Skeletal muscle tissue (tissue), 4 donors: ENCODE results near the gene DTHD1. TPM values are rescaled to one million over a fixed set of nuclear protein-coding genes. Genes with fewer than 3 reads are reported as not detected.

Experiments used
- H3K27ac ChIP-seq: one replicate; pipeline ENCODE4 v1.7.0; 2013; ENCODE audit warnings: mild to moderate bottlenecking, low read depth, low read length, inconsistent platforms
- H3K27me3 ChIP-seq, 3 donors: one replicate each; pipeline ENCODE4 v1.7.0; 2013; ENCODE audit warnings: low read length in 3 of 3; ENCODE audit not compliant: control insufficient read depth in 3 of 3, insufficient read depth in 3 of 3
- H3K36me3 ChIP-seq, 3 donors: one replicate each; pipeline ENCODE4 v1.7.0; 2013; ENCODE audit warnings: low read length in 3 of 3; ENCODE audit not compliant: control insufficient read depth in 3 of 3, insufficient read depth in 3 of 3
- H3K4me1 ChIP-seq, 3 donors: one replicate each; pipeline ENCODE4 v1.7.0; 2013; ENCODE audit warnings: low read length in 3 of 3, mild to moderate bottlenecking in 3 of 3; ENCODE audit not compliant: control insufficient read depth in 3 of 3, insufficient read depth in 3 of 3
- H3K4me3 ChIP-seq, 3 donors: one replicate each; pipeline ENCODE4 v1.7.0; 2013; ENCODE audit warnings: low read length in 3 of 3
- H3K9ac ChIP-seq, 3 donors: one replicate each; pipeline ENCODE4 v1.7.0; 2013; ENCODE audit warnings: low read length in 3 of 3, mild to moderate bottlenecking in 3 of 3, moderate library complexity in 2 of 3, low read depth in 1 of 3
- H3K9me3 ChIP-seq, 3 donors: one replicate each; pipeline ENCODE4 v1.7.0; 2013; ENCODE audit warnings: low read length in 3 of 3; ENCODE audit not compliant: control insufficient read depth in 3 of 3
- total RNA-seq: library from RNA; depleted of rRNA; stranded (reverse); fragments of >200 nt; gene quantifications from one replicate; pipeline ENCODE4 v1.2.3, GENCODE V29; 2014
- donor health status: Osteomylitis.

DTHD1 gene
- total RNA-seq, 1 donor from 2014 or later: under 0.01 TPM

GRCh38 chr4:36325499-36325898, 44.1 kb downstream of the DTHD1 start:
- no peak overlapping the region for H3K9ac ChIP-seq
- H3K36me3 ChIP-seq: no peaks in the 10 kb centered on the region
- H3K27me3 ChIP-seq: no peaks in the 10 kb centered on the region
- H3K4me3 ChIP-seq: no peak overlapping the region
- no peaks in the 10 kb centered on the region for H3K4me1 ChIP-seq
- H3K9me3 ChIP-seq: no peaks in the 10 kb centered on the region
- H3K27ac ChIP-seq: no peak overlapping the region

- Histone ChIP-seq H3K4me3 (no peak overlapping the region), H3K36me3 (no peaks in the 10 kb centered on the region), H3K9me3 (no peaks in the 10 kb centered on the region), H3K9ac (no peak overlapping the region), H3K27me3 (no peaks in the 10 kb centered on the region), H3K4me1 (no peaks in the 10 kb centered on the region), H3K27ac (no peak overlapping the region)
These were observed 44.5 kb downstream of the DTHD1 start for GRCh38 chr4:36325926-36326325.

- H3K9ac ChIP-seq: no peak overlapping the region
- no peaks in the 10 kb centered on the region for H3K27me3 ChIP-seq
- H3K9me3 ChIP-seq: no peaks in the 10 kb centered on the region
- no peak overlapping the region for H3K4me3 ChIP-seq
- H3K27ac ChIP-seq: no peak overlapping the region
- H3K4me1 ChIP-seq: no peaks in the 10 kb centered on the region
- H3K36me3 ChIP-seq: no peaks in the 10 kb centered on the region
These were observed 45.1 kb downstream of the DTHD1 start for GRCh38 chr4:36326476-36327029.

- Histone ChIP-seq H3K27ac (no peak overlapping the region), H3K4me3 (no peak overlapping the region), H3K9me3 (no peaks in the 10 kb centered on the region), H3K9ac (no peak overlapping the region), H3K27me3 (no peaks in the 10 kb centered on the region), H3K36me3 (no peaks in the 10 kb centered on the region), H3K4me1 (no peaks in the 10 kb centered on the region)
These were observed 46.0 kb downstream of the DTHD1 start for GRCh38 chr4:36327400-36327799.

GRCh38 chr4:36328130-36328529, 46.7 kb downstream of the DTHD1 start:
- H3K4me1 ChIP-seq: no peaks in the 10 kb centered on the region
- H3K9ac ChIP-seq: no peak overlapping the region
- H3K36me3 ChIP-seq: no peaks in the 10 kb centered on the region
- H3K27me3 ChIP-seq: no peaks in the 10 kb centered on the region
- H3K9me3 ChIP-seq: no peaks in the 10 kb centered on the region
- no peak overlapping the region for H3K4me3 ChIP-seq
- no peak overlapping the region for H3K27ac ChIP-seq

GRCh38 chr4:36329228-36329627, 47.8 kb downstream of the DTHD1 start:
- Histone ChIP-seq H3K9ac (no peak overlapping the region), H3K27ac (no peak overlapping the region), H3K27me3 (no peaks in the 10 kb centered on the region), H3K36me3 (no peaks in the 10 kb centered on the region), H3K4me1 (no peaks in the 10 kb centered on the region), H3K4me3 (no peak overlapping the region), H3K9me3 (no peaks in the 10 kb centered on the region)

GRCh38 chr4:36330796-36331195, 49.4 kb downstream of the DTHD1 start:
- Histone ChIP-seq H3K4me1 (no peaks in the 10 kb centered on the region), H3K4me3 (no peak overlapping the region), H3K27ac (no peak overlapping the region), H3K36me3 (no peaks in the 10 kb centered on the region), H3K9ac (no peak overlapping the region), H3K27me3 (no peaks in the 10 kb centered on the region), H3K9me3 (no peaks in the 10 kb centered on the region)

GRCh38 chr4:36332023-36332781, 50.8 kb downstream of the DTHD1 start:
- Histone ChIP-seq H3K36me3 (no peaks in the 10 kb centered on the region), H3K9me3 (no peaks in the 10 kb centered on the region), H3K9ac (no peak overlapping the region), H3K27me3 (peaks cover 0 to 2% (median 0%) of the 10 kb centered on the region in 3 donors), H3K4me3 (no peak overlapping the region), H3K4me1 (no peaks in the 10 kb centered on the region), H3K27ac (no peak overlapping the region)

- Histone ChIP-seq H3K4me1 (no peaks in the 10 kb centered on the region), H3K27ac (no peak overlapping the region), H3K4me3 (no peak overlapping the region), H3K9ac (no peak overlapping the region), H3K9me3 (no peaks in the 10 kb centered on the region), H3K27me3 (peaks cover 0 to 2% (median 0%) of the 10 kb centered on the region in 3 donors), H3K36me3 (no peaks in the 10 kb centered on the region)
These were observed 51.3 kb downstream of the DTHD1 start for GRCh38 chr4:36332782-36333131.

GRCh38 chr4:36333303-36333877, 52.0 kb downstream of the DTHD1 start:
- H3K4me1 ChIP-seq: no peaks in the 10 kb centered on the region
- H3K4me3 ChIP-seq: no peak overlapping the region
- H3K27me3 ChIP-seq: peaks cover 0 to 2% (median 0%) of the 10 kb centered on the region in 3 donors
- H3K27ac ChIP-seq: no peak overlapping the region
- H3K9ac ChIP-seq: no peak overlapping the region
- no peaks in the 10 kb centered on the region for H3K36me3 ChIP-seq
- H3K9me3 ChIP-seq: no peaks in the 10 kb centered on the region
